NT2/D1 (cell line): Measurements from ENCODE around the gene PPP1R37.

Source experiments
- DNase-seq: peaks from one replicate; pipeline ENCODE4 v3.0.0-alpha.2; 2011; ENCODE audit warnings: low read depth, low spot score
- H3K27me3 ChIP-seq: 2 replicates; pipeline ENCODE4 v1.6.0; 2011; ENCODE audit warnings: mild to moderate bottlenecking; ENCODE audit not compliant: insufficient read length, insufficient read depth
- H3K36me3 ChIP-seq: 2 replicates; pipeline ENCODE4 v1.6.1; 2011; ENCODE audit warnings: mild to moderate bottlenecking, low read length, mixed read lengths; ENCODE audit not compliant: insufficient read depth, insufficient read length
- H3K4me1 ChIP-seq: 2 replicates; pipeline ENCODE4 v1.5.1; 2011; ENCODE audit not compliant: insufficient read depth, insufficient read length
- H3K4me3 ChIP-seq: 2 replicates; pipeline ENCODE4 v1.5.1; 2011; ENCODE audit warnings: low read depth; ENCODE audit not compliant: insufficient read length
- H3K9ac ChIP-seq: 2 replicates; pipeline ENCODE4 v1.6.0; 2011; ENCODE audit warnings: low read depth; ENCODE audit not compliant: insufficient read length
- H3K9me3 ChIP-seq: 2 replicates; pipeline ENCODE4 v1.5.1; 2011; ENCODE audit warnings: mild to moderate bottlenecking, low read length; ENCODE audit not compliant: insufficient read depth
- SUZ12 ChIP-seq: IDR thresholded peaks from 2 replicates; pipeline ENCODE4 v1.6.1; 2011; ENCODE audit not compliant: insufficient read length, insufficient read depth; ENCODE audit errors: extremely low read depth
- YY1 ChIP-seq: IDR thresholded peaks from 2 replicates; pipeline ENCODE4 v1.6.1; 2011; ENCODE audit not compliant: insufficient read length, insufficient read depth
- ZNF274 ChIP-seq: IDR thresholded peaks from 2 replicates; pipeline ENCODE4 v1.6.1; 2011; ENCODE audit warnings: mild to moderate bottlenecking, low read depth, low read length

PPP1R37 gene

GRCh38 chr19:45097776-45098520, 5.0 kb downstream of the PPP1R37 start:
- Histone ChIP-seq H3K27me3 (no peaks in the 10 kb centered on the region), H3K36me3 (peaks cover 39% of the 10 kb centered on the region), H3K4me1 (peaks cover 30% of the 10 kb centered on the region), H3K9ac (peak overlapping the region; percentile 50), H3K9me3 (no peaks in the 10 kb centered on the region), H3K4me3 (peak overlapping the region; percentile 4)
- DNase-seq = no peak
- TF ChIP-seq ZNF274 = no peak
- no peak for TF ChIP-seq SUZ12
- TF ChIP-seq YY1 = no peak

- Histone ChIP-seq H3K27me3 (no peaks in the 10 kb centered on the region), H3K9ac (peak overlapping the region; percentile 50), H3K36me3 (peaks cover 41% of the 10 kb centered on the region), H3K4me1 (peaks cover 33% of the 10 kb centered on the region), H3K9me3 (no peaks in the 10 kb centered on the region), H3K4me3 (no peak overlapping the region)
- TF ChIP-seq SUZ12 (no peak), ZNF274 (no peak), YY1 (no peak)
- no peak for DNase-seq
Measured at GRCh38 chr19:45098521-45099466, 5.8 kb downstream of the PPP1R37 start.

- peaks cover 32% of the 10 kb centered on the region for H3K4me1 ChIP-seq
- peak overlapping the region; percentile 37 for H3K9ac ChIP-seq
Measured at GRCh38 chr19:45099467-45100191, 6.7 kb downstream of the PPP1R37 start.

GRCh38 chr19:45100201-45100600, 7.2 kb downstream of the PPP1R37 start:
- no peak overlapping the region for H3K9ac ChIP-seq
- no peak for DNase-seq
- H3K4me3 ChIP-seq = no peak overlapping the region
- H3K36me3 ChIP-seq = peaks cover 35% of the 10 kb centered on the region
- H3K4me1 ChIP-seq = peaks cover 34% of the 10 kb centered on the region
- TF ChIP-seq ZNF274 (no peak), YY1 (no peak), SUZ12 (no peak)
- no peaks in the 10 kb centered on the region for H3K27me3 ChIP-seq
- H3K9me3 ChIP-seq = no peaks in the 10 kb centered on the region

More at GRCh38 chr19:45099467-45100191, 6.7 kb downstream of the PPP1R37 start:
- TF ChIP-seq ZNF274 (no peak), SUZ12 (no peak), YY1 (no peak)
- DNase-seq = no peak
- Histone ChIP-seq H3K36me3 (peaks cover 40% of the 10 kb centered on the region), H3K4me3 (no peak overlapping the region), H3K9me3 (no peaks in the 10 kb centered on the region), H3K27me3 (no peaks in the 10 kb centered on the region)

- Histone ChIP-seq H3K4me3 (no peak overlapping the region), H3K4me1 (peaks cover 34% of the 10 kb centered on the region), H3K9me3 (no peaks in the 10 kb centered on the region), H3K9ac (no peak overlapping the region), H3K27me3 (no peaks in the 10 kb centered on the region), H3K36me3 (peaks cover 29% of the 10 kb centered on the region)
- no peak for TF ChIP-seq SUZ12
- no peak for TF ChIP-seq ZNF274
- TF ChIP-seq YY1 = no peak
- DNase-seq = no peak
Measured at GRCh38 chr19:45100846-45101252, 7.9 kb downstream of the PPP1R37 start.

- DNase-seq = no peak
- Histone ChIP-seq H3K4me3 (no peak overlapping the region), H3K36me3 (peaks cover 26% of the 10 kb centered on the region), H3K9me3 (no peaks in the 10 kb centered on the region), H3K27me3 (no peaks in the 10 kb centered on the region), H3K9ac (no peak overlapping the region), H3K4me1 (peaks cover 34% of the 10 kb centered on the region)
- TF ChIP-seq ZNF274 (no peak), YY1 (no peak), SUZ12 (no peak)
Measured at GRCh38 chr19:45101806-45102205, 8.8 kb downstream of the PPP1R37 start.
